Liver (tissue), 9 donors: Measurements from ENCODE around the gene MYO7A. TPM values are rescaled to one million over a fixed set of nuclear protein-coding genes. Genes with fewer than 3 reads are reported as not detected.

Source experiments
- DNase-seq: peaks from one replicate; pipeline ENCODE4 v3.0.0-alpha.2; 2017; ENCODE audit warnings: low spot score
- H3K27ac ChIP-seq, 2 donors: one replicate each; pipeline ENCODE4 v1.7.0; 2013; ENCODE audit warnings: inconsistent platforms in 2 of 2, low read length in 2 of 2, control low read depth in 1 of 2, low read depth in 1 of 2, mild to moderate bottlenecking in 1 of 2
- H3K27me3 ChIP-seq, 4 donors: one replicate each; pipeline versions ENCODE4 v1.6.1 to v1.7.0; 2013; ENCODE audit warnings: low read length in 3 of 4, inconsistent platforms in 1 of 4, mild to moderate bottlenecking in 1 of 4, moderate library complexity in 1 of 4; ENCODE audit not compliant: control insufficient read depth in 4 of 4, insufficient read depth in 4 of 4
- H3K36me3 ChIP-seq, 4 donors: one replicate each; pipeline versions ENCODE4 v1.6.1 to v1.7.0; 2013; ENCODE audit warnings: low read length in 3 of 4, mild to moderate bottlenecking in 3 of 4, low read depth in 1 of 4, moderate library complexity in 1 of 4; ENCODE audit not compliant: control insufficient read depth in 4 of 4, insufficient read depth in 3 of 4
- H3K4me1 ChIP-seq, 4 donors: one replicate each; pipeline versions ENCODE4 v1.6.1 to v1.7.0; 2013; ENCODE audit warnings: low read length in 3 of 4, mild to moderate bottlenecking in 3 of 4, moderate library complexity in 1 of 4; ENCODE audit not compliant: control insufficient read depth in 4 of 4, insufficient read depth in 4 of 4
- H3K4me3 ChIP-seq, 3 donors: one replicate each; pipeline versions ENCODE4 v1.6.1 to v1.7.0; 2013; ENCODE audit warnings: low read length in 3 of 3, control low read depth in 1 of 3, low read depth in 1 of 3, mild to moderate bottlenecking in 1 of 3
- H3K9ac ChIP-seq, 2 donors: one replicate each; pipeline ENCODE4 v1.7.0; 2013; ENCODE audit warnings: low read length in 2 of 2, mild to moderate bottlenecking in 2 of 2, moderate library complexity in 2 of 2, control low read depth in 1 of 2, low read depth in 1 of 2
- H3K9me3 ChIP-seq, 4 donors: one replicate each; pipeline versions ENCODE4 v1.6.1 to v1.7.0; 2013; ENCODE audit warnings: low read length in 3 of 4; ENCODE audit not compliant: control insufficient read depth in 4 of 4
- EGR1 ChIP-seq, 2 donors: IDR thresholded peaks; 2 replicates each; pipeline ENCODE4 v1.6.1; 2016 to 2018; ENCODE audit warnings: antibody characterized with exemption in 2 of 2, low read depth in 2 of 2
- FOXA2 ChIP-seq: IDR thresholded peaks from 2 replicates; pipeline ENCODE4 v1.6.1; 2016; ENCODE audit warnings: antibody characterized with exemption
- HNF4A ChIP-seq, 2 donors: conservative IDR thresholded peaks; 2 replicates each; pipeline ENCODE4 v1.6.1; 2016; ENCODE audit warnings: antibody characterized with exemption in 2 of 2, mild to moderate bottlenecking in 2 of 2
- HNF4G ChIP-seq: IDR thresholded peaks from 2 replicates; pipeline ENCODE4 v1.6.1; 2016; ENCODE audit warnings: antibody characterized with exemption
- JUND ChIP-seq, 2 donors: IDR thresholded peaks; 2 replicates each; pipeline ENCODE4 v1.6.1; 2016; ENCODE audit warnings: antibody characterized with exemption in 2 of 2
- NR2F2 ChIP-seq: IDR thresholded peaks from 2 replicates; pipeline ENCODE4 v1.6.1; 2016; ENCODE audit warnings: antibody characterized with exemption
- RAD21 ChIP-seq, 2 donors: IDR thresholded peaks; 2 replicates each; pipeline ENCODE4 v1.6.1; 2016; ENCODE audit warnings: antibody characterized with exemption in 2 of 2, mild to moderate bottlenecking in 2 of 2
- SP1 ChIP-seq: IDR thresholded peaks from 2 replicates; pipeline ENCODE4 v1.6.1; 2018; ENCODE audit warnings: antibody characterized with exemption, mild to moderate bottlenecking
- TAF1 ChIP-seq: conservative IDR thresholded peaks from 2 replicates; pipeline ENCODE4 v1.6.1; 2016; ENCODE audit warnings: antibody characterized with exemption, mild to moderate bottlenecking
- YY1 ChIP-seq: IDR thresholded peaks from 2 replicates; pipeline ENCODE4 v1.6.1; 2016; ENCODE audit warnings: antibody characterized with exemption, mild to moderate bottlenecking
- WGBS: extraction: QIAGEN DNeasy Blood & Tissue Kit; methylation state at CpG from one replicate; pipeline ENCODE4 v1.1.7; 2013; 5-methylcytosine and 5-hydroxymethylcytosine counted together
- polyA plus RNA-seq, 2 donors: library from polyadenylated mRNA; stranded (reverse) in 1 of 2; unstranded in 1 of 2; fragments of 200-250 nt in 1 of 2; fragments of >200 nt in 1 of 2; fragmentation: Nextera tagmentation in 1 of 2; extraction: Ambion mirVana in 1 of 2; gene quantifications; one replicate each; pipeline versions ENCODE4 v1.2.1 to v1.2.3, GENCODE V29; 2013 to 2015
- total RNA-seq, 2 donors: library from RNA; depleted of rRNA; stranded (reverse); fragments of >200 nt; gene quantifications; one replicate each; pipeline ENCODE4 v1.2.3, GENCODE V29; 2014
- TF ChIP-seq, protein P1 (sequence below): IDR thresholded peaks from 2 replicates; pipeline ENCODE4 v1.6.1; 2016; ENCODE audit warnings: antibody characterized with exemption
- TF ChIP-seq, protein P2 (sequence below): fragments of 150-350 bp; IDR thresholded peaks from 2 replicates; pipeline ENCODE4 v1.5.1; 2017; ENCODE audit warnings: improper control_type of control experiment, low read depth, low read length; ENCODE audit not compliant: missing input control
- TF ChIP-seq, protein P3 (sequence below): IDR thresholded peaks from 2 replicates; pipeline ENCODE4 v1.6.1; 2016; ENCODE audit warnings: antibody characterized with exemption
- donor health status: healthy.
- donor health status: healthy.
- donor health status: healthy.
- donor health status: healthy.
- donor health status: healthy.

The MYO7A gene
- total and polyA plus RNA-seq, 4 donors = 7.3 to 33.6 (median 11.3) TPM

DNA sequence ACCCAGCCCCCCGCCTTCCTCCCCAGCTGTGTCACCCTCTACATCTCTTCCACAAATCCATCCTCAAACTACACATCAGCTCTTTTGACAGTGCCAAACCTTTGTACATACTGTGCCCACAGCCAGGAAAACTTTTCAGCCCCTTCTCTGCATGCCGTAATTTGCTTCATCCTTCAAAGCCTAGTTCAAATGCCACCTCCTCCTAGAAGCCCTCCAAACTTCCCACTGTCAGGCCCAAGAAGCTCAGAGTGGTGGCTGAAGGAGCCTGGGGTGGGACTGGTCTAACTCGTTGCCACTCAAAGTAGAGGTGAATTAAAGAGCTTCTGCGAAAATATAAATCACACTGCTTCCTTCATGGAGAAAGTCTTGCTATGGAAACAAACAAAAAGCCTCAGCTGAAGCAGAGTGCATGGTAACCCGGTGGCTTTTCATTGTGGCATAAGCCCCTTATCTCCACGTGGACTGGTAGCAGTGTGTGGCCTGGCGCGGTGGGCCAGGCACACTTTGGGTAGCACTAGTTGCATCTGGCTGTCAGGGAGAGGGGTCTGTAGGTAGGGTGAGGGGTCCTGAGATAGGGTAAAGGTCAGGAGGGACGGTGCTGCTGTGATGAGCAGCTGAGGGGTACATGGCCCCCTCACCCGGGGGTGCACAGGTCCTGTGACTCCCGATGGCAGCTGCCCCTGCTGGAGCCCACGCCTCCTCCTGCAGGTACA, 76.9 kb downstream of the MYO7A start:
- H3K4me1 ChIP-seq = no peaks in the 10 kb centered on the region
- no peak for DNase-seq
- no peak overlapping the region for H3K27ac ChIP-seq
- H3K9ac ChIP-seq = no peak overlapping the region
- no peak overlapping the region for H3K4me3 ChIP-seq
- no peaks in the 10 kb centered on the region for H3K27me3 ChIP-seq
- no peak for TF ChIP-seq SP1
- no peak for TF ChIP-seq EGR1 (IDR thresholded peaks at IDR 0.05; ENCODE audit: low read depth in 2 of 2)
- TF ChIP-seq JUND (IDR thresholded peaks at IDR 0.05) = no peak
- TF ChIP-seq, protein P1, sequence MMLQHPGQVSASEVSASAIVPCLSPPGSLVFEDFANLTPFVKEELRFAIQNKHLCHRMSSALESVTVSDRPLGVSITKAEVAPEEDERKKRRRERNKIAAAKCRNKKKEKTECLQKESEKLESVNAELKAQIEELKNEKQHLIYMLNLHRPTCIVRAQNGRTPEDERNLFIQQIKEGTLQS = no peak
- TF ChIP-seq YY1 = no peak
- TF ChIP-seq TAF1 = no peak
- no peak for TF ChIP-seq HNF4A (conservative IDR thresholded peaks at IDR 0.05)
- TF ChIP-seq, protein P2, sequence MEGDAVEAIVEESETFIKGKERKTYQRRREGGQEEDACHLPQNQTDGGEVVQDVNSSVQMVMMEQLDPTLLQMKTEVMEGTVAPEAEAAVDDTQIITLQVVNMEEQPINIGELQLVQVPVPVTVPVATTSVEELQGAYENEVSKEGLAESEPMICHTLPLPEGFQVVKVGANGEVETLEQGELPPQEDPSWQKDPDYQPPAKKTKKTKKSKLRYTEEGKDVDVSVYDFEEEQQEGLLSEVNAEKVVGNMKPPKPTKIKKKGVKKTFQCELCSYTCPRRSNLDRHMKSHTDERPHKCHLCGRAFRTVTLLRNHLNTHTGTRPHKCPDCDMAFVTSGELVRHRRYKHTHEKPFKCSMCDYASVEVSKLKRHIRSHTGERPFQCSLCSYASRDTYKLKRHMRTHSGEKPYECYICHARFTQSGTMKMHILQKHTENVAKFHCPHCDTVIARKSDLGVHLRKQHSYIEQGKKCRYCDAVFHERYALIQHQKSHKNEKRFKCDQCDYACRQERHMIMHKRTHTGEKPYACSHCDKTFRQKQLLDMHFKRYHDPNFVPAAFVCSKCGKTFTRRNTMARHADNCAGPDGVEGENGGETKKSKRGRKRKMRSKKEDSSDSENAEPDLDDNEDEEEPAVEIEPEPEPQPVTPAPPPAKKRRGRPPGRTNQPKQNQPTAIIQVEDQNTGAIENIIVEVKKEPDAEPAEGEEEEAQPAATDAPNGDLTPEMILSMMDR = no peak
- no peak for TF ChIP-seq RAD21 (IDR thresholded peaks at IDR 0.05)
- WGBS = 93% methylated on average over 12 of the region's 12 CpGs
- peaks cover 8 to 47% (median 16%) of the 10 kb centered on the region in 4 donors for H3K36me3 ChIP-seq
- no peaks in the 10 kb centered on the region for H3K9me3 ChIP-seq

DNA sequence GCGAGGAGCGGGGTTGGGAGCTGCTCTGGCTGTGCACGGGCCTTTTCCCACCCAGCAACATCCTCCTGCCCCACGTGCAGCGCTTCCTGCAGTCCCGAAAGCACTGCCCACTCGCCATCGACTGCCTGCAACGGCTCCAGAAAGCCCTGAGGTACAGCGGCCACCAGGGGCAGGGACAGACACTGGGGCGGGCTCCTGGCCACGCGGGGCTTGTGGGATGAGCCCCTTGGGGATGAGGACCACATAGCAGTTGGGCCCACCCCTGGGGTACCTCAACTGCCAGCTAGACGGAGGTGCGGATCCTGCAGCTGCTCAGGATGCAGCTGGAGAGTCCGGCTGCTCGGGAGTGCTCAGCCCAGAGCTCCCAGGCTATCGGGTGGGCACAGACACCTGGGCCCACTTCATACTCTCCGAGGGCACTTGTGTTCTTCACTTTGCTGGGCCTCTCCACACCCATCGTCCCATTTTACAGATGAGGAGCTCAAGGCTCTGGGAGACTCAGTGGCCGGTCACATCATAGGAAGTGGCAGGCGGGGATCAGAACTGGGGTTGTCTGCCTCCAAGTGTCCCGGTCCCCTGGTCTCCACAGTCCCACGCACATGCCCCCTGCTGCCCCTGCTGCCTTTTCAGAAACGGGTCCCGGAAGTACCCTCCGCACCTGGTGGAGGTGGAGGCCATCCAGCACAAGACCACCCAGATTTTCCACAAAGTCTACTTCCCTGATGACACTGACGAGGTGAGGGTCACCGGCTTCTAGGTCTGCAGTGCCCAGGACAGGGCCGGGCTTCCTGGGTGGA, 77.6 kb downstream of the MYO7A start:
- DNase-seq = no peak
- Histone ChIP-seq H3K27ac (no peak overlapping the region), H3K27me3 (no peaks in the 10 kb centered on the region), H3K36me3 (peaks cover 8 to 42% (median 16%) of the 10 kb centered on the region in 4 donors), H3K9me3 (no peaks in the 10 kb centered on the region), H3K4me1 (no peaks in the 10 kb centered on the region), H3K4me3 (no peak overlapping the region), H3K9ac (no peak overlapping the region)
- TF ChIP-seq HNF4G (no peak), RAD21 (IDR thresholded peaks at IDR 0.05) (no peak), SP1 (no peak), YY1 (no peak), HNF4A (conservative IDR thresholded peaks at IDR 0.05) (no peak), FOXA2 (no peak), NR2F2 (no peak)
- TF ChIP-seq, protein P2 = no peak
- TF ChIP-seq, protein P1 = no peak
- TF ChIP-seq, protein P3, sequence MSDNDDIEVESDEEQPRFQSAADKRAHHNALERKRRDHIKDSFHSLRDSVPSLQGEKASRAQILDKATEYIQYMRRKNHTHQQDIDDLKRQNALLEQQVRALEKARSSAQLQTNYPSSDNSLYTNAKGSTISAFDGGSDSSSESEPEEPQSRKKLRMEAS = no peak
- 91% methylated on average over 30 of the region's 30 CpGs for WGBS
